Uterus (tissue), 4 donors: ENCODE results near the gene PPP2R2B. TPM values are rescaled to one million over a fixed set of nuclear protein-coding genes. Genes with fewer than 3 reads are reported as not detected.

Experiments used
- DNase-seq, 2 donors: peaks; one replicate each; pipeline ENCODE4 v3.0.0-alpha.2; 2019 to 2020
- H3K27ac ChIP-seq, 2 donors: fragments of 200-600 bp; sonication (generic); 1 replicate in 1 of 2; 2 replicates in 1 of 2; pipeline ENCODE4 v1.5.1; 2016 to 2018
- H3K27me3 ChIP-seq, 2 donors: fragments of 200-600 bp; sonication (generic); one replicate each; pipeline ENCODE4 v1.5.1; 2018 to 2019; ENCODE audit warnings: control low read depth in 1 of 2
- H3K36me3 ChIP-seq, 2 donors: fragments of 200-600 bp; sonication (generic); one replicate each; pipeline ENCODE4 v1.5.1; 2019; ENCODE audit warnings: control low read depth in 1 of 2
- H3K4me1 ChIP-seq, 2 donors: fragments of 200-600 bp; sonication (generic); one replicate each; pipeline ENCODE4 v1.5.1; 2018 to 2019; ENCODE audit warnings: control low read depth in 1 of 2
- H3K4me3 ChIP-seq, 2 donors: fragments of 200-600 bp; sonication (generic); 1 replicate in 1 of 2; 2 replicates in 1 of 2; pipeline ENCODE4 v1.5.1; 2018 to 2019; ENCODE audit warnings: mild to moderate bottlenecking in 1 of 2
- H3K9me3 ChIP-seq, 2 donors: fragments of 200-600 bp; sonication (generic); one replicate each; pipeline ENCODE4 v1.5.1; 2019; ENCODE audit warnings: control low read depth in 1 of 2
- CTCF ChIP-seq, 4 experiments: fragments of 200-600 bp in 2 of 4; fragments of 450-650 bp in 2 of 4; sonication (generic) in 2 of 4; IDR thresholded peaks; one replicate each; pipeline ENCODE4 v1.5.1; 2016 to 2019; ENCODE audit warnings: antibody characterized with exemption in 4 of 4, mild to moderate bottlenecking in 2 of 4, moderate library complexity in 1 of 4
- POLR2A ChIP-seq, 2 donors: fragments of 450-650 bp; IDR thresholded peaks; one replicate each; pipeline ENCODE4 v1.6.1; 2016; ENCODE audit warnings: antibody characterized with exemption in 2 of 2, mild to moderate bottlenecking in 1 of 2, moderate library complexity in 1 of 2
- intact Hi-C: fragments of 100-400 bp; cut with DNase I; formaldehyde crosslinking; loops from one replicate; pipeline ENCODE4 v1.15.1; 2023; ENCODE audit warnings: low total_unique reads
- total RNA-seq, 4 donors: library from RNA; depleted of rRNA in 3 of 4; stranded (reverse); fragments of >200 nt in 3 of 4; gene quantifications; one replicate each; pipeline versions ENCODE4 v1.1.0 to v1.2.4, GENCODE V29; 2014 to 2023
- donor health status: DM: yes; HTN: yes; CAD: no.

The PPP2R2B gene
- total RNA-seq, 4 donors from 2014 or later, result 0.26 to 14.8 (median 2.0) TPM; not detected in 1

- Histone ChIP-seq H3K4me1 (no peaks in the 10 kb centered on the region), H3K36me3 (no peaks in the 10 kb centered on the region), H3K9me3 (no peaks in the 10 kb centered on the region), H3K4me3 (no peak overlapping the region), H3K27ac (no peak overlapping the region), H3K27me3 (no peaks in the 10 kb centered on the region)
- TF ChIP-seq CTCF (IDR thresholded peaks at IDR 0.05), result no peak
- no peak for TF ChIP-seq POLR2A (IDR thresholded peaks at IDR 0.05)
- intact Hi-C loops, result no loop called here
- no peak for DNase-seq
Measured at GRCh38 chr5:146820987-146821386, 57.6 kb downstream of the PPP2R2B start.

- no peak overlapping the region for H3K27ac ChIP-seq
- no peak for DNase-seq
- TF ChIP-seq POLR2A (IDR thresholded peaks at IDR 0.05), result no peak
- no peak for TF ChIP-seq CTCF (IDR thresholded peaks at IDR 0.05)
- H3K9me3 ChIP-seq, result no peaks in the 10 kb centered on the region
- no peaks in the 10 kb centered on the region for H3K36me3 ChIP-seq
- intact Hi-C loops, result no loop called here
- no peaks in the 10 kb centered on the region for H3K4me1 ChIP-seq
- H3K27me3 ChIP-seq, result no peaks in the 10 kb centered on the region
- no peak overlapping the region for H3K4me3 ChIP-seq
Measured at GRCh38 chr5:146818822-146819221, 59.7 kb downstream of the PPP2R2B start.

GRCh38 chr5:146817973-146818372, 60.6 kb downstream of the PPP2R2B start:
- Histone ChIP-seq H3K27ac (no peak overlapping the region), H3K4me3 (no peak overlapping the region), H3K27me3 (no peaks in the 10 kb centered on the region), H3K4me1 (no peaks in the 10 kb centered on the region), H3K36me3 (no peaks in the 10 kb centered on the region), H3K9me3 (no peaks in the 10 kb centered on the region)
- DNase-seq, result no peak
- TF ChIP-seq POLR2A (IDR thresholded peaks at IDR 0.05) (no peak), CTCF (IDR thresholded peaks at IDR 0.05) (no peak)
- intact Hi-C loops, result no loop called here

- no peaks in the 10 kb centered on the region for H3K9me3 ChIP-seq
- H3K27me3 ChIP-seq, result no peaks in the 10 kb centered on the region
- H3K36me3 ChIP-seq, result no peaks in the 10 kb centered on the region
- H3K27ac ChIP-seq, result no peak overlapping the region
- no peaks in the 10 kb centered on the region for H3K4me1 ChIP-seq
- DNase-seq, result no peak
- TF ChIP-seq CTCF (IDR thresholded peaks at IDR 0.05) (no peak), POLR2A (IDR thresholded peaks at IDR 0.05) (no peak)
- intact Hi-C loops, result no loop called here
- H3K4me3 ChIP-seq, result no peak overlapping the region
Measured at GRCh38 chr5:146816775-146817387, 61.7 kb downstream of the PPP2R2B start.

GRCh38 chr5:146815411-146815810, 63.1 kb downstream of the PPP2R2B start:
- Histone ChIP-seq H3K27me3 (no peaks in the 10 kb centered on the region), H3K36me3 (no peaks in the 10 kb centered on the region), H3K27ac (no peak overlapping the region), H3K4me1 (no peaks in the 10 kb centered on the region), H3K9me3 (no peaks in the 10 kb centered on the region), H3K4me3 (no peak overlapping the region)
- DNase-seq, result no peak
- intact Hi-C loops, result no loop called here
- TF ChIP-seq CTCF (IDR thresholded peaks at IDR 0.05) (no peak), POLR2A (IDR thresholded peaks at IDR 0.05) (no peak)
